ENCODE data around the gene TFIP11. TPM values are rescaled to one million over a fixed set of nuclear protein-coding genes. Genes with fewer than 3 reads are reported as not detected.

Gene TFIP11
- 10 to 100 TPM; 25.0 to 73.3 (median 38.2) TPM for total RNA-seq
- 10 to 100 TPM; 28.8 to 38.3 (median 32.2) TPM for polyA plus RNA-seq
- long read RNA-seq, donor 1, partial matches to known transcripts = 0 of 7 reads
- long read RNA-seq, donor 1, other reads (novel, unspliced or antisense) = 0 of 7 reads
- long read RNA-seq, donor 2, partial matches to known transcripts = 0 of 2 reads
- long read RNA-seq, donor 2, other reads (novel, unspliced or antisense) = 0 of 2 reads
- long read RNA-seq, donor 3, partial matches to known transcripts = 0 of 4 reads
- long read RNA-seq, donor 3, other reads (novel, unspliced or antisense) = 0 of 4 reads
- long read RNA-seq, donor 4, transcript TFIP11-204 (15 exons, 3,586 nt) = major isoform, 5 of 8 reads
- long read RNA-seq, donor 4, partial matches to known transcripts = 0 of 8 reads
- long read RNA-seq, donor 4, other reads (novel, unspliced or antisense) = 0 of 8 reads
- long read RNA-seq, donor 5, transcript TFIP11-204 (15 exons, 3,586 nt) = major isoform, 68 of 103 reads
- long read RNA-seq, donor 5, transcript TFIP11-201 (16 exons, 2,896 nt) = minor isoform, 16 of 103 reads
- long read RNA-seq, donor 5, partial matches to known transcripts = 2 of 103 reads
- long read RNA-seq, donor 5, other reads (novel, unspliced or antisense) = 16 of 103 reads
- long read RNA-seq, donor 6, transcript TFIP11-204 (15 exons, 3,586 nt) = major isoform, 12 of 20 reads
- long read RNA-seq, donor 6, partial matches to known transcripts = 4 of 20 reads
- long read RNA-seq, donor 6, other reads (novel, unspliced or antisense) = 3 of 20 reads
- long read RNA-seq, donor 7 = 0 reads
- long read RNA-seq, donor 8, partial matches to known transcripts = 10 of 32 reads
- long read RNA-seq, donor 8, other reads (novel, unspliced or antisense) = 15 of 32 reads
- long read RNA-seq, donor 9, transcript TFIP11-204 (15 exons, 3,586 nt) = major isoform, 5 of 17 reads
- long read RNA-seq, donor 9, partial matches to known transcripts = 8 of 17 reads
- long read RNA-seq, donor 9, other reads (novel, unspliced or antisense) = 0 of 17 reads
- long read RNA-seq, donor 10, partial matches to known transcripts = 0 of 4 reads
- long read RNA-seq, donor 10, other reads (novel, unspliced or antisense) = 0 of 4 reads

- intact Hi-C loops (cut with DNase I) = no loop called here
- TF ChIP-seq POLR2A (IDR thresholded peaks at IDR 0.05) (no peak), CTCF (IDR thresholded peaks at IDR 0.05) (peak in 1 of 6 experiments; percentile 26)
- no peaks in the 10 kb centered on the region for H3K9me3 ChIP-seq (replicated peaks in 1 of 3)
Observed at GRCh38 chr22:26512149-26512793, at the start of gene TFIP11. Gene TFIP11, minus strand, starts transcription at chr22:26512473. Its CDS starts 2,201 bp downstream, at chr22:26510272.

GRCh38 chr22:26561756-26562417 is 49.6 kb upstream of the TFIP11 start:
- 42 to 49% (median 47%) methylated on average over 3 to 9 of the region's 9 CpGs for WGBS, 4 donors

More at GRCh38 chr22:26512149-26512793, at the start of gene TFIP11:
- H3K27ac ChIP-seq = peak within 1 kb of the TSS in 4 of 5 donors; percentile 11 to 86 (median 57)
- H3K27me3 ChIP-seq = no peaks in the 10 kb centered on the region
- peak within 1 kb of the TSS; percentile 44 to 96 (median 48) for H3K4me3 ChIP-seq
- H3K4me1 ChIP-seq (replicated peaks in 1 of 2) = peaks cover 14 to 24% of the 10 kb centered on the region in 2 donors
- DNase-seq = peak; percentile 93 to 98 (median 95)
- 0% methylated on average over 5 to 40 of the region's 40 CpGs for WGBS, 4 donors
- H3K36me3 ChIP-seq (replicated peaks in 1 of 2) = peaks cover 0 to 29% of the 10 kb centered on the region in 2 donors

More at GRCh38 chr22:26561756-26562417, 49.6 kb upstream of the TFIP11 start:
- no peak overlapping the region for H3K4me3 ChIP-seq
- H3K4me1 ChIP-seq (replicated peaks in 1 of 2) = peaks cover 24 to 34% of the 10 kb centered on the region in 2 donors
- peak overlapping the region in 3 of 5 donors; percentile 61 to 86 (median 67) for H3K27ac ChIP-seq
- intact Hi-C loops (cut with DNase I) = no loop called here
- H3K9me3 ChIP-seq (replicated peaks in 1 of 3) = no peaks in the 10 kb centered on the region
- TF ChIP-seq CTCF (IDR thresholded peaks at IDR 0.05) = peak in 2 of 6 experiments; percentile 13 to 25
- TF ChIP-seq POLR2A (IDR thresholded peaks at IDR 0.05) = no peak
- no peaks in the 10 kb centered on the region for H3K36me3 ChIP-seq (replicated peaks in 1 of 2)
- no peaks in the 10 kb centered on the region for H3K27me3 ChIP-seq
- peak; percentile 80 to 93 (median 90) for DNase-seq

All from adrenal gland (tissue), 19 donors.